A549 (cell line): ENCODE data around the gene KHSRP. TPM values are rescaled to one million over a fixed set of nuclear protein-coding genes. Genes with fewer than 3 reads are reported as not detected.

Experiments
- ATAC-seq, 2 experiments: fragments of 200-7000 bp in 1 of 2; fragments of >200 bp in 1 of 2; cut with Nextera tagmentation in 1 of 2; cut with Tn5 transposase in 1 of 2; 3 replicates each; pipeline versions ENCODE4 v1.8.0 to v1.9.1; 2018 to 2020; ENCODE audit warnings: mild to moderate bottlenecking in 1 of 2, moderate library complexity in 1 of 2
- CTCF ChIA-PET: fragments of 300-600 bp; sonication (Branson Sonifier 250); formaldehyde crosslinking; extraction: SDS; loops from one replicate; lab custom pipeline; 2021; ENCODE audit warnings: antibody characterized with exemption, inconsistent platforms; lab: Yijun Ruan, JAX
- POLR2A ChIA-PET: fragments of 350-600 bp; formaldehyde crosslinking; extraction: SDS; loops from one replicate; lab custom pipeline; 2021; ENCODE audit warnings: antibody characterized with exemption, inconsistent platforms; lab: Yijun Ruan, JAX
- DNase-seq, 2 experiments: peaks; one replicate each; pipeline versions ENCODE4 v3.0.0 to v3.0.0-alpha.2; 2011 to 2016; ENCODE audit warnings: low read depth in 1 of 2, low spot score in 1 of 2
- FAIRE-seq: peaks from 2 replicates; lab custom pipeline; 2011; peaks lifted over from hg19 to GRCh38; lab: Jason Lieb, UNC
- H3K27ac ChIP-seq, 2 experiments: fragments of >200 bp; sonication (Bioruptor Twin); formaldehyde crosslinking; 3 replicates each; pipeline ENCODE4 v1.5.1; 2016 to 2017
- H3K4me1 ChIP-seq: fragments of >200 bp; sonication (Bioruptor Twin); formaldehyde crosslinking; 3 replicates; pipeline ENCODE4 v1.6.1; 2016
- H3K4me2 ChIP-seq: fragments of >200 bp; sonication (Bioruptor Twin); formaldehyde crosslinking; 3 replicates; pipeline ENCODE4 v1.6.1; 2016
- H3K4me3 ChIP-seq: fragments of >200 bp; sonication (Bioruptor Twin); formaldehyde crosslinking; 3 replicates; pipeline ENCODE4 v1.5.1; 2016
- H3K9me3 ChIP-seq: fragments of >200 bp; sonication (Bioruptor Twin); formaldehyde crosslinking; 3 replicates; pipeline ENCODE4 v1.6.1; 2016
- CEBPB ChIP-seq, 2 experiments: fragments of >200 bp in 1 of 2; sonication (Bioruptor Twin) in 1 of 2; formaldehyde crosslinking in 1 of 2; IDR thresholded peaks; 2 replicates each; pipeline ENCODE4 v1.6.1; 2012 to 2016
- CHD2 ChIP-seq: fragments of 150-350 bp; IDR thresholded peaks from 2 replicates; pipeline ENCODE4 v1.6.1; 2014; ENCODE audit warnings: low read length; ENCODE audit not compliant: partially characterized antibody
- E2F6 ChIP-seq: IDR thresholded peaks from 2 replicates; pipeline ENCODE4 v1.6.1; 2012; ENCODE audit warnings: low read depth, borderline replicate concordance
- EHF ChIP-seq: fragments of 250-450 bp; sonication (Bioruptor Pico); IDR thresholded peaks from 2 replicates; pipeline ENCODE4 v1.5.0; 2020; ENCODE audit warnings: mild to moderate bottlenecking
- ELK1 ChIP-seq: fragments of 150-350 bp; IDR thresholded peaks from 2 replicates; pipeline ENCODE4 v1.6.1; 2014; ENCODE audit warnings: low read depth, mild to moderate bottlenecking, low read length
- EP300 ChIP-seq, 2 experiments: fragments of >200 bp; sonication (Bioruptor Twin); formaldehyde crosslinking; IDR thresholded peaks; 2 replicates in 1 of 2; 3 replicates in 1 of 2; pipeline ENCODE4 v1.6.1; 2016 to 2017
- FOSB ChIP-seq: fragments of 250-450 bp; sonication (Bioruptor Pico); IDR thresholded peaks from 2 replicates; pipeline ENCODE4 v1.5.0; 2020; ENCODE audit warnings: mild to moderate bottlenecking, moderate library complexity
- GATA3 ChIP-seq: IDR thresholded peaks from 2 replicates; pipeline ENCODE4 v1.6.1; 2012; ENCODE audit warnings: borderline replicate concordance
- HDAC2 ChIP-seq: fragments of 200-600 bp; sonication (generic); IDR thresholded peaks from 2 replicates; pipeline ENCODE4 v1.6.1; 2016
- HEYL ChIP-seq: fragments of 250-450 bp; sonication (Bioruptor Pico); IDR thresholded peaks from 2 replicates; pipeline ENCODE4 v1.8.0; 2021; ENCODE audit warnings: mild to moderate bottlenecking, moderate library complexity
- HOXB5 ChIP-seq: fragments of 250-450 bp; sonication (Bioruptor Pico); IDR thresholded peaks from 2 replicates; pipeline ENCODE4 v1.5.0; 2020; ENCODE audit warnings: mild to moderate bottlenecking, moderate library complexity
- JUN ChIP-seq, 2 experiments: fragments of >200 bp; sonication (Bioruptor Twin); formaldehyde crosslinking; IDR thresholded peaks; 2 replicates in 1 of 2; 3 replicates in 1 of 2; pipeline ENCODE4 v1.6.1; 2016 to 2017
- MAX ChIP-seq: IDR thresholded peaks from 2 replicates; pipeline ENCODE4 v1.6.1; 2012
- MYC ChIP-seq: IDR thresholded peaks from 2 replicates; pipeline ENCODE4 v1.6.1; 2012; ENCODE audit warnings: mild to moderate bottlenecking, inconsistent platforms, low read length, improper control_type of control experiment, borderline replicate concordance
- NR3C1 ChIP-seq: fragments of >200 bp; sonication (Bioruptor Twin); formaldehyde crosslinking; IDR thresholded peaks from 3 replicates; pipeline ENCODE4 v1.6.1; 2017
- PBX3 ChIP-seq: IDR thresholded peaks from 2 replicates; pipeline ENCODE4 v1.6.1; 2012
- REST ChIP-seq: fragments of 200-600 bp; sonication (generic); IDR thresholded peaks from 2 replicates; pipeline ENCODE4 v1.6.1; 2016; ENCODE audit warnings: antibody characterized with exemption, mild to moderate bottlenecking, moderate library complexity
- RNF2 ChIP-seq: fragments of 200-600 bp; sonication (generic); IDR thresholded peaks from 2 replicates; pipeline ENCODE4 v1.6.1; 2016; ENCODE audit warnings: low read depth, mild to moderate bottlenecking, antibody characterized with exemption, moderate library complexity, borderline replicate concordance
- SREBF2 ChIP-seq: fragments of 450-650 bp; IDR thresholded peaks from 2 replicates; pipeline ENCODE4 v1.6.1; 2014; ENCODE audit warnings: mild to moderate bottlenecking, moderate library complexity
- TFCP2L1 ChIP-seq: fragments of 250-450 bp; sonication (Bioruptor Pico); IDR thresholded peaks from 2 replicates; pipeline ENCODE4 v1.5.0; 2021; ENCODE audit warnings: mild to moderate bottlenecking
- TP53 ChIP-seq: fragments of 250-450 bp; sonication (Bioruptor Pico); IDR thresholded peaks from 2 replicates; pipeline ENCODE4 v1.5.0; 2021; ENCODE audit warnings: mild to moderate bottlenecking, moderate library complexity
- USF2 ChIP-seq: fragments of 450-650 bp; IDR thresholded peaks from 2 replicates; pipeline ENCODE4 v1.6.1; 2014; ENCODE audit warnings: antibody characterized with exemption
- ZFP36 ChIP-seq: fragments of 450-650 bp; IDR thresholded peaks from 2 replicates; pipeline ENCODE4 v1.6.1; 2014; ENCODE audit warnings: borderline replicate concordance; ENCODE audit not compliant: partially characterized antibody
- WGBS: methylation state at CpG from one replicate; pipeline ENCODE4 v1.1.6; 2017; ENCODE audit errors: missing lambda C conversion rate; 5-methylcytosine and 5-hydroxymethylcytosine counted together
- polyA plus RNA-seq, 4 experiments: library from polyadenylated mRNA; depleted of rRNA in 3 of 4; stranded (reverse); fragments of >200 nt; fragmentation: RNase III in 1 of 4; extraction: RNeasy Plus Mini Kit Qiagen cat#74134 plus additional on column Dnase treatment in 1 of 4; gene quantifications; 2 replicates in 3 of 4; 3 replicates in 1 of 4; pipeline ENCODE4 v1.2.3, GENCODE V29; 2011 to 2017

KHSRP gene
- polyA plus RNA-seq, 2 of the 4 experiments (the other 2 are of a cell fraction): 54.3 to 192 TPM

GRCh38 chr19:6439743-6440142 is 15.1 kb upstream of the KHSRP start:
- DNase-seq (no peak), FAIRE-seq (no peak), ATAC-seq (no peak)
- H3K9me3 ChIP-seq: no peaks in the 10 kb centered on the region
- POLR2A ChIA-PET: no interaction called here
- TF ChIP-seq MYC (no peak), HDAC2 (no peak), CHD2 (no peak), HOXB5 (CRISPR knock-in tag) (no peak), NR3C1 (no peak), RNF2 (no peak), EP300 (IDR thresholded peaks at IDR 0.05) (no peak), REST (no peak), MAX (no peak), ZFP36 (no peak), SREBF2 (no peak), EHF (CRISPR knock-in tag) (no peak), HEYL (CRISPR knock-in tag) (no peak), GATA3 (no peak), PBX3 (no peak), E2F6 (no peak), JUN (IDR thresholded peaks at IDR 0.05) (no peak), CEBPB (IDR thresholded peaks at IDR 0.05) (no peak), USF2 (no peak), FOSB (no peak)
- no peak overlapping the region for H3K4me2 ChIP-seq
- H3K27ac ChIP-seq: no peak overlapping the region
- WGBS: 77% methylated on average over 3 of the region's 4 CpGs
- no peak overlapping the region for H3K4me3 ChIP-seq
- CTCF ChIA-PET: interaction anchor here (0.6 kb wide), 1 partner anchor 38 kb away, joined by 4 read pairs; no protein-coding TSS in a partner anchor
- no peaks in the 10 kb centered on the region for H3K4me1 ChIP-seq

- FAIRE-seq: no peak
- H3K27ac ChIP-seq: no peak within 1 kb of the TSS
- ChIA-PET CTCF (interaction anchor here (1.3 to 1.4 kb wide), 2 partner anchors 8 to 16 kb away, joined by 3 to 4 read pairs; no protein-coding TSS in a partner anchor), POLR2A (no interaction called here)
- no peak for TF ChIP-seq TP53 (CRISPR knock-in tag)
- no peak for TF ChIP-seq ELK1
- TF ChIP-seq E2F6: no peak
- TF ChIP-seq TFCP2L1: no peak
- no peak for TF ChIP-seq HDAC2
- H3K9me3 ChIP-seq: no peaks in the 10 kb centered on the region
- H3K4me1 ChIP-seq: no peaks in the 10 kb centered on the region
- 77% methylated on average over 10 of the region's 10 CpGs for WGBS
- no peak for ATAC-seq
- DNase-seq: no peak
- no peak within 1 kb of the TSS for H3K4me2 ChIP-seq
- H3K4me3 ChIP-seq: no peak within 1 kb of the TSS
These were observed 9.1 kb upstream of the KHSRP start, which contains the start of gene SLC25A41 for GRCh38 chr19:6433663-6434062. Gene SLC25A41, minus strand, starts transcription at chr19:6433763. Its CDS starts 70 bp downstream, at chr19:6433693.
